OCI-LY1 (cell line): ENCODE results near the gene POU2F1.

Experiments
- H2AFZ ChIP-seq: fragments of 200-600 bp; sonication (generic), shearing (Covaris generic); 2 replicates; pipeline ENCODE4 v1.6.0; 2014; ENCODE audit warnings: antibody characterized with exemption, mild to moderate bottlenecking, low read length
- H3F3A ChIP-seq: fragments of 200-600 bp; sonication (generic), shearing (Covaris generic); 2 replicates; pipeline ENCODE4 v1.6.0; 2014; ENCODE audit warnings: mild to moderate bottlenecking, antibody characterized with exemption, low read length, moderate library complexity; ENCODE audit not compliant: insufficient read depth
- H3K27ac ChIP-seq: fragments of 200-600 bp; sonication (generic); 2 replicates; pipeline ENCODE4 v1.5.1; 2014; ENCODE audit warnings: low read length, mixed run types, mild to moderate bottlenecking, low read depth; ENCODE audit not compliant: poor library complexity, severe bottlenecking
- H3K27me3 ChIP-seq: fragments of 200-600 bp; sonication (generic); 2 replicates; pipeline ENCODE4 v1.6.0; 2014; ENCODE audit warnings: antibody characterized with exemption, mild to moderate bottlenecking, low read length, moderate library complexity; ENCODE audit not compliant: insufficient read depth
- H3K36me3 ChIP-seq: fragments of 200-600 bp; sonication (generic); 2 replicates; pipeline ENCODE4 v1.6.1; 2014; ENCODE audit warnings: mild to moderate bottlenecking, antibody characterized with exemption, low read length, moderate library complexity, mixed read lengths; ENCODE audit not compliant: insufficient read depth
- H3K4me1 ChIP-seq: fragments of 200-600 bp; sonication (generic); 2 replicates; pipeline ENCODE4 v1.5.1; 2014; ENCODE audit warnings: mild to moderate bottlenecking, low read length, moderate library complexity; ENCODE audit not compliant: insufficient read depth, severe bottlenecking
- H3K4me2 ChIP-seq: fragments of 200-600 bp; sonication (generic), shearing (Covaris generic); 2 replicates; pipeline ENCODE4 v1.6.1; 2014; ENCODE audit warnings: low read length
- H3K4me3 ChIP-seq: fragments of 200-600 bp; sonication (generic); 2 replicates; pipeline ENCODE4 v1.5.1; 2014; ENCODE audit warnings: low read length, low read depth, mild to moderate bottlenecking, mixed read lengths; ENCODE audit not compliant: poor library complexity, severe bottlenecking
- H3K79me2 ChIP-seq: fragments of 200-600 bp; shearing (Covaris generic); 2 replicates; pipeline ENCODE4 v1.6.1; 2016; ENCODE audit warnings: mixed run types, low read length, mixed read lengths; ENCODE audit not compliant: insufficient read depth
- H3K9ac ChIP-seq: fragments of 200-600 bp; sonication (generic), shearing (Covaris generic); 2 replicates; pipeline ENCODE4 v1.6.1; 2014; ENCODE audit warnings: mild to moderate bottlenecking, low read length, mixed read lengths
- H3K9me2 ChIP-seq: fragments of 200-600 bp; sonication (generic), shearing (Covaris generic); 2 replicates; pipeline ENCODE4 v1.6.1; 2014; ENCODE audit warnings: low read depth, mild to moderate bottlenecking, low read length, mixed read lengths
- H3K9me3 ChIP-seq: fragments of 200-600 bp; shearing (Covaris generic); 2 replicates; pipeline ENCODE4 v1.6.1; 2014; ENCODE audit warnings: low read length, mixed read lengths
- H4K20me1 ChIP-seq: fragments of 200-600 bp; sonication (generic), shearing (Covaris generic); 2 replicates; pipeline ENCODE4 v1.6.0; 2016; ENCODE audit warnings: mild to moderate bottlenecking, low read length; ENCODE audit not compliant: insufficient read depth
- CTCF ChIP-seq: fragments of 200-600 bp; sonication (generic), shearing (Covaris generic); IDR thresholded peaks from 2 replicates; pipeline ENCODE4 v1.5.1; 2017; ENCODE audit warnings: mild to moderate bottlenecking, antibody characterized with exemption, low read length, moderate library complexity, mixed read lengths
- EZH2 ChIP-seq: fragments of 200-600 bp; sonication (generic), shearing (Covaris generic); IDR thresholded peaks from 2 replicates; pipeline ENCODE4 v1.8.0; 2017; ENCODE audit warnings: borderline replicate concordance, mixed run types, mild to moderate bottlenecking, antibody characterized with exemption, low read length, moderate library complexity, mixed read lengths

The POU2F1 gene

GRCh38 chr1:167375949-167376348 is 155.3 kb downstream of the POU2F1 start:
- no peak overlapping the region for H3K4me2 ChIP-seq
- H3F3A ChIP-seq: 0 out of 2 replicates have a peak, but pooled peaks cover 5% of the 10 kb centered on the region
- no peaks in the 10 kb centered on the region for H3K9me2 ChIP-seq
- H3K27ac ChIP-seq: no peak overlapping the region
- H3K4me1 ChIP-seq: no peaks in the 10 kb centered on the region
- H3K4me3 ChIP-seq: no peak overlapping the region
- H2AFZ ChIP-seq: no peak overlapping the region
- no peak for TF ChIP-seq CTCF
- no peak for TF ChIP-seq EZH2
- no peaks in the 10 kb centered on the region for H3K9me3 ChIP-seq
- no peaks in the 10 kb centered on the region for H4K20me1 ChIP-seq
- peaks cover 93% of the 10 kb centered on the region for H3K36me3 ChIP-seq
- H3K9ac ChIP-seq: no peak overlapping the region
- H3K79me2 ChIP-seq: no peaks in the 10 kb centered on the region
- no peaks in the 10 kb centered on the region for H3K27me3 ChIP-seq

GRCh38 chr1:167387251-167387910 is 166.7 kb downstream of the POU2F1 start:
- no peak overlapping the region for H3K4me2 ChIP-seq
- H3K4me1 ChIP-seq: no peaks in the 10 kb centered on the region
- H3K9ac ChIP-seq: no peak overlapping the region
- no peaks in the 10 kb centered on the region for H3K9me2 ChIP-seq
- no peaks in the 10 kb centered on the region for H3K79me2 ChIP-seq
- H2AFZ ChIP-seq: no peak overlapping the region
- TF ChIP-seq CTCF: no peak
- no peak for TF ChIP-seq EZH2
- H3K36me3 ChIP-seq: peaks cover 86% of the 10 kb centered on the region
- no peaks in the 10 kb centered on the region for H3F3A ChIP-seq
- H4K20me1 ChIP-seq: no peaks in the 10 kb centered on the region
- H3K4me3 ChIP-seq: no peak overlapping the region
- no peaks in the 10 kb centered on the region for H3K9me3 ChIP-seq
- H3K27me3 ChIP-seq: no peaks in the 10 kb centered on the region
- no peak overlapping the region for H3K27ac ChIP-seq

GRCh38 chr1:167388976-167389375 is 168.3 kb downstream of the POU2F1 start:
- no peaks in the 10 kb centered on the region for H3K9me2 ChIP-seq
- H3K36me3 ChIP-seq: peaks cover 77% of the 10 kb centered on the region
- no peak overlapping the region for H3K27ac ChIP-seq
- TF ChIP-seq CTCF (no peak), EZH2 (no peak)
- no peaks in the 10 kb centered on the region for H3K27me3 ChIP-seq
- no peaks in the 10 kb centered on the region for H3K9me3 ChIP-seq
- no peak overlapping the region for H3K9ac ChIP-seq
- H3K79me2 ChIP-seq: no peaks in the 10 kb centered on the region
- no peak overlapping the region for H2AFZ ChIP-seq
- H3F3A ChIP-seq: no peaks in the 10 kb centered on the region
- H3K4me1 ChIP-seq: no peaks in the 10 kb centered on the region
- H3K4me2 ChIP-seq: no peak overlapping the region
- H3K4me3 ChIP-seq: no peak overlapping the region
- H4K20me1 ChIP-seq: no peaks in the 10 kb centered on the region
